Measurements from ENCODE around the gene UBE2L5. TPM values are rescaled to one million over a fixed set of nuclear protein-coding genes. Genes with fewer than 3 reads are reported as not detected.
"Not testable (repeated sequence)": the region's sequence is repeated elsewhere in the genome, so short reads cannot be mapped to it uniquely, and the experiment has no call there.

UBE2L5 gene
- total RNA-seq, 2 experiments from 2014 or later: 0.11 TPM; not detected in 1

DNA sequence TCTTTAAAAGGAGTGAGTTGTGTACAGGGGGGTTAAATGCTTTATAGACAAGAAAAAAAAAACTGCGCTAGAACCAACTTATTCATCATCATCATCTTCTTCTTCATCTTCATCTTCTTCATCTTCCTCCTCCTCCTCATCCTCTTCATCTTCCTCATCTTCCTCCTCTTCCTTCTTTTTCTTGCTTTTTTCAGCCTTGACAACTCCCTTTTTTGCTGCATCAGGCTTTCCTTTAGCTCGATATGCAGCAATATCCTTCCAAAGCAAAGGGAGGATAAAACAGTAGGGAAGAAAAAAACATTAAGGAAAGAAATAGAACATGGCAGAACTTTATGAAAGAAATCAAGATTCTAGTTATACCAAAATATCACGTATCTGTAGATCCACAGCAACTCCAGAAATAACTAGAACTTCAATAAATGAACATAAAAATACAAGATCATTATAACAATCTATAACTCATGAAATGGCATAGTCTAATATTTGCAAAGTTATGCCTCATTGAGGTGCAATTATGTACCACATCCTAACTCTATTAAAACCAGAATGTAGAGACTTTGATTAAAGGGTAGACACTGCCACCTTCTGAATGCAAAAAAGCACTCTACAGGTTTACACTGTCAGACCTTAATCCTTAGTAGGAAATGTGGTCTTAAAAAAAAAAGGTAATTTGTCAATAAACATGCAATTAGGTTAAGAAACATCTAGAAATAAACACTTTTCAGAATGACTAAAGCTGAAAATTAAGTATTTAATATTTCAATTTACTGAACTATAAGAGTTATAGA, 39.2 kb downstream of the UBE2L5 start:
- POLR2A ChIA-PET; DNase-seq; ATAC-seq; H3K9me3 Mint-ChIP-seq (ENCODE audit: low read depth); H3K4me3 Mint-ChIP-seq; H3K27me3 Mint-ChIP-seq: not testable (repeated sequence)
- CTCF ChIA-PET: interaction anchor here (0.6 kb wide), 2 partner anchors 56 to 66 kb away, joined by 3 to 5 read pairs; no protein-coding TSS in a partner anchor
- intact Hi-C loops (cut with DNase I, micrococcal nuclease): loop anchor here in 1 of 2 experiments (2.0 to 10.0 kb wide), 3 partner anchors 329 to 867 kb away; partner anchors contain the start of gene SLC7A1
- peaks cover 22% of the 10 kb centered on the region for H3K4me1 Mint-ChIP-seq
- peaks cover 50% of the 10 kb centered on the region for H3K36me3 Mint-ChIP-seq (ENCODE audit: low read depth)
- H3K27ac Mint-ChIP-seq: peak overlapping the region; percentile 68

- no peaks in the 10 kb centered on the region for H3K9me3 Mint-ChIP-seq (ENCODE audit: low read depth)
- ChIA-PET CTCF (interaction anchor here (0.6 kb wide), 3 partner anchors 65 to 349 kb away, joined by 3 to 4 read pairs (median 3); no protein-coding TSS in a partner anchor), POLR2A (interaction anchor here (0.6 to 3.4 kb wide), 5 partner anchors 10 to 327 kb away, joined by 3 to 19 read pairs (median 4); partner anchors contain the start of genes UBE2L5 and USPL1)
- intact Hi-C loops (cut with DNase I, micrococcal nuclease): loop anchor here (1.0 to 10.0 kb wide), 19 partner anchors 33 to 869 kb away; partner anchors contain the start of genes HSPH1 (in 2 of the 2), SLC7A1 (in 2 of the 2), UBE2L5 (in 2 of the 2) and USPL1 (in 1 of the 2)
- ATAC-seq: peak; percentile 23
- H3K4me1 Mint-ChIP-seq: peaks cover 25% of the 10 kb centered on the region
- H3K4me3 Mint-ChIP-seq: peak overlapping the region; percentile 86
- no peaks in the 10 kb centered on the region for H3K27me3 Mint-ChIP-seq
- H3K36me3 Mint-ChIP-seq (ENCODE audit: low read depth): peaks cover 40% of the 10 kb centered on the region
- peak overlapping the region; percentile 98 for H3K27ac Mint-ChIP-seq
- DNase-seq: peak; percentile 88
Measured at GRCh38 chr13:30463787-30464495, 41.6 kb downstream of the UBE2L5 start.

DNA sequence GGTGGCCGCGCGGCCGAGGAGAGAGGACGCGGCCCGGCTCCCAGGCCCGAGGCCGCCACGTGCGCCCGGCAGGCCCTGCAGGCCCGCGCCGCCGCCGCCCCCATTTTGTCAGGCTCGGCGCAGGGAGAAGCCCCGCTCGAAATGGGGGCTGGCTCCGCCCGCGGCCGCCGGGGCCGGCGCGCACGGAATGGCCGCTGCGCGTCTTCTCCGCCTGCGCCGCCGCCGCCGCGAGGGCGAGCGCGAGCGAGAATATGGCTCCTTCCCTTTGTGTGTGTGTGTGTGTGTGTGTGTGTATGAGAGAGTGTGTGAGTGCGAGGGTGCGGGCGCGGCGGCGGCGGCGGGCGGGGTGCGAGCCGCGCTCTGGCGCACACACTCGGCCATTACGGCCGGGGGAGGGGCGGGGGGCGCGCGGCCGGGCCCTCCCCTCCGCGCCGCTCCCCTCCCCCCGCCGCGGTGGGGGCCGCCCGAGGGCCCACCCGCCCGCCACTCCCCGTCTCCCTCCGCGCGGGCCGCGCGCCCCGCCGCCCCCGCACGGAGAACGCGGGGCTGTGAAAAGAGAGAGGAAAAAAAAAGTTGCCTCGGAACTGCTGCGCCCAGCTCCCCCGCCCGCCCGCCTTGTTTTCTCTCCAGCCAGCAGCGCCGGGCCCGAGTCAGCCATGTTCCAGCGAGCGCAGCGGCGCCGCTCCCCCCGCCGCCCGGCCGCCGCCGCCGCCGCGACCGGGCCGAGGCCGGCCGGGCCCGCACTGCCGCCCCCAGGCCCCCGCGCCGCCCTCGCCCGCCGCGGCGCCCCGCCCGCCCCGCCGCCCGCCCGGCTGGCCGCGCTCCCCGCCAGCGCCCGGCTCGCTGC, 42.4 kb downstream of the UBE2L5 start:
- Mint-ChIP-seq H3K9me3 (ENCODE audit: low read depth) (no peaks in the 10 kb centered on the region), H3K27me3 (no peaks in the 10 kb centered on the region), H3K36me3 (ENCODE audit: low read depth) (peaks cover 32% of the 10 kb centered on the region), H3K4me1 (peaks cover 19% of the 10 kb centered on the region), H3K4me3 (peak overlapping the region; percentile 86), H3K27ac (peak overlapping the region; percentile 98)
- ChIA-PET POLR2A (interaction anchor here (0.6 to 3.4 kb wide), 5 partner anchors 11 to 328 kb away, joined by 3 to 19 read pairs (median 4); partner anchors contain the start of genes UBE2L5 and USPL1), CTCF (interaction anchor here (0.6 kb wide), 2 partner anchors 64 to 350 kb away, joined by 3 to 4 read pairs; no protein-coding TSS in a partner anchor)
- intact Hi-C loops (cut with DNase I, micrococcal nuclease): loop anchor here (1.0 to 10.0 kb wide), 23 partner anchors 34 to 870 kb away; partner anchors contain the start of genes HSPH1 (in 2 of the 2), SLC7A1 (in 2 of the 2), UBE2L5 (in 2 of the 2) and USPL1 (in 1 of the 2)
- ATAC-seq (peak; percentile 24), DNase-seq (peak; percentile 87)

GRCh38 chr13:30465343-30465592, 43.0 kb downstream of the UBE2L5 start:
- Mint-ChIP-seq H3K4me1 (peaks cover 19% of the 10 kb centered on the region), H3K27me3 (no peaks in the 10 kb centered on the region), H3K9me3 (ENCODE audit: low read depth) (no peaks in the 10 kb centered on the region), H3K4me3 (no peak overlapping the region), H3K27ac (no peak overlapping the region), H3K36me3 (ENCODE audit: low read depth) (peaks cover 30% of the 10 kb centered on the region)
- intact Hi-C loops (cut with DNase I, micrococcal nuclease): loop anchor here (1.0 to 10.0 kb wide), 12 partner anchors 34 to 870 kb away; partner anchors contain the start of genes SLC7A1 (in 2 of the 2), HSPH1 (in 1 of the 2) and UBE2L5 (in 1 of the 2)
- DNase-seq (no peak), ATAC-seq (no peak)
- CTCF ChIA-PET: interaction anchor here (1.3 kb wide), 1 partner anchor 331 kb away, joined by 3 read pairs; no protein-coding TSS in a partner anchor
- POLR2A ChIA-PET: interaction anchor here (0.8 to 3.4 kb wide), 8 partner anchors 10 to 322 kb away, joined by 3 to 19 read pairs (median 4); partner anchors contain the start of gene USPL1

- H3K4me3 Mint-ChIP-seq: peak within 1 kb of the TSS; percentile 86
- no peaks in the 10 kb centered on the region for H3K27me3 Mint-ChIP-seq
- ChIA-PET CTCF (interaction anchor here (1.3 kb wide), 1 partner anchor 331 kb away, joined by 3 read pairs; no protein-coding TSS in a partner anchor), POLR2A (interaction anchor here (0.7 to 3.4 kb wide), 13 partner anchors 10 to 934 kb away, joined by 3 to 19 read pairs (median 4); partner anchors contain the start of gene USPL1)
- H3K9me3 Mint-ChIP-seq (ENCODE audit: low read depth): no peaks in the 10 kb centered on the region
- H3K36me3 Mint-ChIP-seq (ENCODE audit: low read depth): peaks cover 30% of the 10 kb centered on the region
- peaks cover 19% of the 10 kb centered on the region for H3K4me1 Mint-ChIP-seq
- intact Hi-C loops (cut with DNase I, micrococcal nuclease): loop anchor here (1.0 to 10.0 kb wide), 15 partner anchors 35 to 871 kb away; partner anchors contain the start of genes SLC7A1 (in 2 of the 2), HSPH1 (in 1 of the 2), KATNAL1 (in 1 of the 2) and UBE2L5 (in 1 of the 2)
- DNase-seq: peak; percentile 98
- peak within 1 kb of the TSS; percentile 98 for H3K27ac Mint-ChIP-seq
- peak; percentile 93 for ATAC-seq
Measured at GRCh38 chr13:30465593-30466357, 43.5 kb downstream of the UBE2L5 start, which contains the start of gene HMGB1. TSS of gene HMGB1 (minus strand) at chr13:30465936. CDS start at chr13:30463680, 2,256 bp downstream.

DNA sequence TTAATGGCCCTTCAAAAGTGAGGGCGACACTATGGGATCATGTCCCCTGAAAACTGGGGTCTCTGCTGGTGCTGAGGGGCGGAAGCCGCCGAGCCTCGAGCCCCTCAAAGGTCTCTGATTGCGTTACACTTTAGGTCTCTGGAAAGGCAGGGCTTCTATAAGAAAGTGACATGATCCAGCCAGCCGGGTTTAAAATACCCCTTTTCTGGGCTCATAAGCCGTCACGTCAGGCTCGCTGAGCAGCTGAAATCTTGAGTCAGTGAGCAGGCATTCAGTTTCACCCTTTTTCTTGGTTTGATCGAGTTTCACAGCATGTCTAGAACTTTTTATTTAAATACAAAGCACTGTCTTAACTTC, 44.0 kb downstream of the UBE2L5 start:
- H3K36me3 Mint-ChIP-seq (ENCODE audit: low read depth): peaks cover 28% of the 10 kb centered on the region
- H3K9me3 Mint-ChIP-seq (ENCODE audit: low read depth): no peaks in the 10 kb centered on the region
- H3K4me3 Mint-ChIP-seq: peak overlapping the region; percentile 86
- intact Hi-C loops (cut with DNase I, micrococcal nuclease): loop anchor here (1.0 to 10.0 kb wide), 7 partner anchors 111 to 872 kb away; partner anchors contain the start of genes KATNAL1 (in 1 of the 2), SLC7A1 (in 1 of the 2) and USPL1 (in 1 of the 2)
- ATAC-seq (peak; percentile 7), DNase-seq (peak; percentile 60)
- H3K27ac Mint-ChIP-seq: peak overlapping the region; percentile 98
- ChIA-PET POLR2A (interaction anchor here (0.7 to 3.4 kb wide), 9 partner anchors 11 to 934 kb away, joined by 3 to 19 read pairs (median 4); partner anchors contain the start of gene USPL1), CTCF (interaction anchor here (0.6 to 1.3 kb wide), 3 partner anchors 13 to 330 kb away, joined by 3 to 4 read pairs (median 3); no protein-coding TSS in a partner anchor)
- H3K4me1 Mint-ChIP-seq: peaks cover 18% of the 10 kb centered on the region
- no peaks in the 10 kb centered on the region for H3K27me3 Mint-ChIP-seq

DNA sequence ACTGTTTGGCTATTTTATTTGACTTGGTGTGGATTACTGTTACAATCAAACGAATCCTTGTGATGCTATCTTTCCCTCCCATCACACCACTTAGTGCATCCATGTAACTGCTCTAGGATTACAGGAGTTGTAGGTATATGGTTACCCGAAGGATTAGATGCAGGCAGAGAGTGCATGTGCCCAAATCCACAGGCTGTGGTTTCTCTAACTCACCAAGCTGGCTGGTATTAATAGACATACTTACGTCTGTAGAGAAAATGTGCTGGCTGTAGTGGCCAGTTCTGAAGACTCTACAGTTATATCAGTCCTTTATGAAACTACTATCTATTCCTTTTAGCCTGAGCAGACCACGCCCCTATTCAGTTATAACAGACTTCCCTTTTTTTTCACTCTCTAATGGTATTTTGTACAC, 44.6 kb downstream of the UBE2L5 start:
- no peak for ATAC-seq
- Mint-ChIP-seq H3K27ac (peak overlapping the region; percentile 98), H3K27me3 (no peaks in the 10 kb centered on the region), H3K36me3 (ENCODE audit: low read depth) (peaks cover 24% of the 10 kb centered on the region), H3K4me3 (peak overlapping the region; percentile 86), H3K4me1 (peaks cover 15% of the 10 kb centered on the region), H3K9me3 (ENCODE audit: low read depth) (no peaks in the 10 kb centered on the region)
- CTCF ChIA-PET: interaction anchor here (0.6 to 1.1 kb wide), 2 partner anchors 13 to 149 kb away, joined by 3 to 4 read pairs; no protein-coding TSS in a partner anchor
- POLR2A ChIA-PET: interaction anchor here (0.6 to 3.4 kb wide), 3 partner anchors 151 to 273 kb away, joined by 3 to 19 read pairs (median 4); partner anchors contain the start of gene USPL1
- DNase-seq: peak; percentile 12
- intact Hi-C loops (cut with DNase I, micrococcal nuclease): loop anchor here (1.0 to 10.0 kb wide), 7 partner anchors 110 to 872 kb away; partner anchors contain the start of genes KATNAL1 (in 1 of the 2), SLC7A1 (in 1 of the 2) and USPL1 (in 1 of the 2)

GRCh38 chr13:30473675-30474074, 51.4 kb downstream of the UBE2L5 start:
- Mint-ChIP-seq H3K4me3 (no peak overlapping the region), H3K36me3 (ENCODE audit: low read depth) (no peaks in the 10 kb centered on the region), H3K9me3 (ENCODE audit: low read depth) (no peaks in the 10 kb centered on the region), H3K27me3 (no peaks in the 10 kb centered on the region), H3K4me1 (no peaks in the 10 kb centered on the region), H3K27ac (no peak overlapping the region)
- POLR2A ChIA-PET: no interaction called here
- no peak for DNase-seq
- ATAC-seq: no peak
- intact Hi-C loops (cut with DNase I, micrococcal nuclease): no loop called here
- CTCF ChIA-PET: no interaction called here

- POLR2A ChIA-PET: no interaction called here
- CTCF ChIA-PET: no interaction called here
- no peak overlapping the region for H3K4me3 Mint-ChIP-seq
- ATAC-seq (no peak), DNase-seq (no peak)
- intact Hi-C loops (cut with DNase I, micrococcal nuclease): no loop called here
- H3K4me1 Mint-ChIP-seq: no peaks in the 10 kb centered on the region
- no peak overlapping the region for H3K27ac Mint-ChIP-seq
- no peaks in the 10 kb centered on the region for H3K27me3 Mint-ChIP-seq
- H3K36me3 Mint-ChIP-seq (ENCODE audit: low read depth): no peaks in the 10 kb centered on the region
- no peaks in the 10 kb centered on the region for H3K9me3 Mint-ChIP-seq (ENCODE audit: low read depth)
Measured at GRCh38 chr13:30477346-30478195, 55.3 kb downstream of the UBE2L5 start.

All from activated CD4-positive, alpha-beta T cell treated with anti-CD3 and anti-CD28 coated beads for 36 hours (primary cell).